IMR-90 (cell line): ENCODE measurements around the gene OPHN1.

ENCODE experiments used
- BHLHE40 ChIP-seq: fragments of 150-350 bp; IDR thresholded peaks from 2 replicates; pipeline ENCODE4 v1.6.1; 2016; ENCODE audit warnings: mild to moderate bottlenecking, low read depth, low read length
- CEBPB ChIP-seq: IDR thresholded peaks from 2 replicates; pipeline ENCODE4 v1.6.1; 2012; ENCODE audit warnings: low read depth, low read length, improper control_type of control experiment
- MXI1 ChIP-seq: IDR thresholded peaks from 2 replicates; pipeline ENCODE4 v1.6.1; 2012; ENCODE audit warnings: low read depth, mild to moderate bottlenecking, low read length, moderate library complexity, borderline replicate concordance
- NFE2L2 ChIP-seq: fragments of 150-350 bp; IDR thresholded peaks from 2 replicates; pipeline ENCODE4 v1.6.1; 2016; ENCODE audit warnings: low read depth, mild to moderate bottlenecking, low read length
- POLR2A ChIP-seq: IDR thresholded peaks from 2 replicates; pipeline ENCODE4 v1.6.1; 2012; ENCODE audit warnings: mild to moderate bottlenecking, low read depth, low read length
- RCOR1 ChIP-seq: IDR thresholded peaks from 2 replicates; pipeline ENCODE4 v1.6.1; 2012; ENCODE audit warnings: mild to moderate bottlenecking, low read length, improper control_type of control experiment; ENCODE audit not compliant: insufficient replicate concordance
- TF ChIP-seq, protein P1 (sequence below): conservative IDR thresholded peaks from 2 replicates; pipeline ENCODE4 v1.5.1; 2012; ENCODE audit warnings: mild to moderate bottlenecking, low read depth, low read length, improper control_type of control experiment

DNA sequence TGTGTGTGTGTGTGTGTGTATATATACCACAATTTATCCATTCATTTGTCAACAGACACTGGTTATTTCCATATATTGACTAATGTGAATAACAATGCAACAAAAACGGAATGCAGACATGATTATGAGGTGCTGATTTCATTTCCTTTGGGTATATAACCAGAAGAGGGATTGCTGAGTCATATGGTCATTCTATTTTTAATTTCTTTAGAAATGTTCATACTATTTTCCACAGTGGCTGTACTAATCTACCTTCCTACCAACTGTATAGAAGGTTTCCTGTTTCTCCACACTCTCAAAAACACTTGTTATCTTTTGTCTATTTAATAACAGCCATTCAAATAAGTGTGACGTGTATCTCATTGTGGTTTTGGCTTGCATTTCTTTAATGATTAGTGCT lies 269.9 kb downstream of the OPHN1 start:
- TF ChIP-seq, protein P1, sequence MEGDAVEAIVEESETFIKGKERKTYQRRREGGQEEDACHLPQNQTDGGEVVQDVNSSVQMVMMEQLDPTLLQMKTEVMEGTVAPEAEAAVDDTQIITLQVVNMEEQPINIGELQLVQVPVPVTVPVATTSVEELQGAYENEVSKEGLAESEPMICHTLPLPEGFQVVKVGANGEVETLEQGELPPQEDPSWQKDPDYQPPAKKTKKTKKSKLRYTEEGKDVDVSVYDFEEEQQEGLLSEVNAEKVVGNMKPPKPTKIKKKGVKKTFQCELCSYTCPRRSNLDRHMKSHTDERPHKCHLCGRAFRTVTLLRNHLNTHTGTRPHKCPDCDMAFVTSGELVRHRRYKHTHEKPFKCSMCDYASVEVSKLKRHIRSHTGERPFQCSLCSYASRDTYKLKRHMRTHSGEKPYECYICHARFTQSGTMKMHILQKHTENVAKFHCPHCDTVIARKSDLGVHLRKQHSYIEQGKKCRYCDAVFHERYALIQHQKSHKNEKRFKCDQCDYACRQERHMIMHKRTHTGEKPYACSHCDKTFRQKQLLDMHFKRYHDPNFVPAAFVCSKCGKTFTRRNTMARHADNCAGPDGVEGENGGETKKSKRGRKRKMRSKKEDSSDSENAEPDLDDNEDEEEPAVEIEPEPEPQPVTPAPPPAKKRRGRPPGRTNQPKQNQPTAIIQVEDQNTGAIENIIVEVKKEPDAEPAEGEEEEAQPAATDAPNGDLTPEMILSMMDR = no peak
- TF ChIP-seq POLR2A (no peak), NFE2L2 (0 out of 2 replicates have a peak, but pooled peaks have one; percentile 39), CEBPB (no peak), RCOR1 (no peak), BHLHE40 (no peak), MXI1 (no peak)
